Dedifferentiated amniotic fluid mesenchymal stem cell (primary cell): Measurements from ENCODE around the gene LY6G6C.

Experiments used
- DNase-seq: peaks from one replicate; pipeline ENCODE4 v3.0.0-alpha.2; 2016; ENCODE audit errors: extremely low spot score

LY6G6C gene

GRCh38 chr6:31680226-31681134, 41.1 kb downstream of the LY6G6C start, which contains the start of gene LY6G5C:
TSS of gene LY6G5C (minus strand) at chr6:31681067. CDS start at chr6:31680373, 694 bp downstream.
- peak; percentile 90 for DNase-seq

GRCh38 chr6:31677955-31678354, 43.6 kb downstream of the LY6G6C start:
- no peak for DNase-seq

GRCh38 chr6:31676904-31677303, 44.6 kb downstream of the LY6G6C start:
- DNase-seq = no peak

DNA sequence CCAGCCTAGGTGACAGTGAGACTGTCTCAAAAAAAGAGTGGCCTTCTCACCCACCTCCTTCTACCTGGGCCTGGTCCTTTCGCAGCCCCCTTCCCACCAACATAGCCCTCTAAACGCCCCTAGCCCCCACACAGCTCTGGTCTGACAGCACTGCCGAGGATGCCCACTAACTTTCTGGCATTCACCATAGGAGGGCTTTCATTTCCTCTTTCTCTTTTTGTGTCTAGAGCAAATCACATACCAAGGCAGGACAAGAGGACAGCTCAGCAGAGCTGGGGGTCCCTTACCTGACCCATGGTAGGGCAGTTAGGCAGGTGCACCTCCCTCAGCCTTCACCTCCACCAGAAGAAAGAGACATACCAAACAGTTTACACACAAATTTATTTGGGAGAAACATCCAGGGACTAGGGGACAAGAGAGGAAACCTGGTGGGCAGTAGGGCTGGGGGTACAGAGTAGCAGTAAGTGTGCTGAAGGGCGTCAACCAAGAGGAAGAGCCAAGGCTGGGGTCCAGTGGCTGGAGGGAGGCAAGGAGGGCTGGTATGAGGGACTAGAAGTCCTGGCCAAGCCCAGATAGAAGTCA, 45.1 kb downstream of the LY6G6C start:
- no peak for DNase-seq

GRCh38 chr6:31669676-31670075, 51.9 kb downstream of the LY6G6C start, which contains the start of gene LY6G5B:
TSS of gene LY6G5B (plus strand) at chr6:31669976. CDS start at chr6:31670951, 975 bp downstream.
- DNase-seq = no peak
